Measurements from ENCODE around the gene MSI2. TPM values are rescaled to one million over a fixed set of nuclear protein-coding genes. Genes with fewer than 3 reads are reported as not detected.
A peak's percentile ranks its signal among the peaks of the same experiment; 100 is the strongest.

Gene MSI2
- total RNA-seq, 1 donor from 2014 or later: 16.8 TPM

DNA sequence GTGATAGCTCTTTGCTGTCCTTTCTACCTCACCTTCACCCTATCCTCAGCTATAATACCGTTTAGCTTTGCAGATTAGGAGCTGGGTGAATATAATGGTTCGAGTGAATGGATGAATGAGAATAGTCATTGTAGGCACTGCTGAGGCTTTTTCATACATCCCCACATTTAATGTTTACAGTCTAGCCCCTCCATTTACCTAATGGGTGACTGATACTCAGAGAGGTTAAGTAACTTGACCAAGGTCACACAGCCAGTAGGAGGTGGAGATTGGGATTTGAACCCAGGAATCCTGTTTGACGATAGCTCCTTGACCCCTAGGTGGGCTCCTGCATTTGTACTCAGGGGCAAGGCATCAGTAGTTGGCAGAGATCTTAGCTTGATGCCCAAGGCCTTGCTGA, 293.1 kb downstream of the MSI2 start:
- no peak for DNase-seq

DNA sequence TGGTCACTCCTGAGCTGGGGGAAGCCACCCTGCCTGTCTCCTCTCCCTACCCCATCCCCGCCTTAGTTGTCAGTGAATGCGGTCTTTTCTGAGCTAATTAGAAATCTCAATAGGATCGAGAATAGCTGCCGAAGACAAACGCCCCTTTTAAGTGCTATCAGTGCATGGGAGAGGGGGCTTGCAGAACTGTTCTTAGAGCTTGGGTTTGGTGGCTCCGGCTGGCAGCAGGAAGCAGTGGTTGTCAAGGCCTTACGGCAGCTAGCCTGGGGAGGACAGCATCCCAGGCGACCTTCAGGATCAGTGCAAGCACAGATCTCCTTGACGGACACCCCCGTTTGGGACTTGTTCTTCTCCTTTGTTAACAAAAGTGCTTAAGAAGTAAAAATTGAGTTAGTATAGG, 293.7 kb downstream of the MSI2 start:
- no peak for DNase-seq

DNA sequence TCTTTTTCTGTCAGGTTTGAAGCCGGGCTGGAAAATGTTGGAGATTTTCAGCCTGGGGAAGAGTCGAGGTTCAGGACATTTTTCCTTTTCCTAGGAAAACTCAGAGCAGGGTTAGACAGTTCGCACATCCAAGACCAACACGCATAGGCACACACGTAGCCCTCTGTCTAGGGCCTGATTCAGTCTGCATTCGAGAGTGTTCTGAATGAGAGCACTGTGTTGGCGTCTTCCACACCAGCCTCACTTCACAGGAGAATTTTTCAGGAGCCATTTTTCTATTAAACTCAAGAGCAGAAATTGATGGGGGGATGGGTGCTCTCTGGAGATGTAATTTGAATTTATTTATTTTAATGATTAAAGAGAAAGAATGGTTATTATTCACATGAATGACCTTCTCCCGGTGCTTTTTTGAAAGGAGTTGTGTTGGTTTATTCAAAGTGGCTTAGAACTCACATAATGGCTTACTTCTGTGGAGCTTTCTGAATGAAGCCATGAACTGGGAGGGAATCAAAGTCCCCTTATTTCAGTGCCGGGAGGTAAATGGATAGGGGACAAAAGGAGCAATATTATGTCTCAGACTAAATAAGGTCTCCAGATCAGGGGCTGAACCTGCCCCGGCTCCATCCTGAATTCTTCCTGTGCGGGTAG, 294.5 kb downstream of the MSI2 start:
- DNase-seq: no peak

DNA sequence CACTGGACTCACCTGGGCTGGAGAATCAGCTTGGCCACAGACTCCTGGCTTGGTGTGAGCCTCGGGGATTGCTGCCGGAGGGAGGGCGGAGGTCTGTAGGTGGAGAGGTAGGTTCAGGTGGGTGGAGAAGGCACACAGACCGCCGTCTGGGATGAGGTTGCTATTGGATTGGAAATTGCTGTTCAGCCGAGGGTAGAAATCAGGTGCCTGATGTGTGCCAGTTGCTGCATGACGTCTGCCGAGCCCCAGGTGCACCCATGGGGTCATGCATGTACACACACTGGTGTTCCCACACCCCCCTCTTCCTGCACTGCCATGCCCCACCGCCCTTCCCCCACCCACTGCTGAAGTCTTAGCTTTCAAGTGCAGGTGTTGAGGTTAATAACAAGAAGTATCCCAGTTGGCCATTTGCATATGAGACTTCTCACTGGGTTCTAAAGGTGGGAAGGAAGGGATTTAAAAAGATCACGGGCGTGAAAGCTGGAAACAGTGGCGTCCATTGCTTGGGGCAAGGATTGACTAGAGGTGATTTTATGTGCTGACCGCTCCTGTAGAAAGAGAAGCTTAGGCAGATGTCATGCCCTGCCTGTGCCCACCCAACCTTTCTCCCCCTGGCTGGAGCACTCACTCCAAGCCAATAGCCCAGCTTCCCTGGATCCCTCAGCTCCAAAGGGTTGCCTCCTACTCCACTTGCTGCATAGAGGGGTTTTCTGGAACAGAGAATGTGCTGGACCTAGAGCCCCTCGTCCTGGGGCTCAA, 295.2 kb downstream of the MSI2 start:
- DNase-seq: no peak

DNA sequence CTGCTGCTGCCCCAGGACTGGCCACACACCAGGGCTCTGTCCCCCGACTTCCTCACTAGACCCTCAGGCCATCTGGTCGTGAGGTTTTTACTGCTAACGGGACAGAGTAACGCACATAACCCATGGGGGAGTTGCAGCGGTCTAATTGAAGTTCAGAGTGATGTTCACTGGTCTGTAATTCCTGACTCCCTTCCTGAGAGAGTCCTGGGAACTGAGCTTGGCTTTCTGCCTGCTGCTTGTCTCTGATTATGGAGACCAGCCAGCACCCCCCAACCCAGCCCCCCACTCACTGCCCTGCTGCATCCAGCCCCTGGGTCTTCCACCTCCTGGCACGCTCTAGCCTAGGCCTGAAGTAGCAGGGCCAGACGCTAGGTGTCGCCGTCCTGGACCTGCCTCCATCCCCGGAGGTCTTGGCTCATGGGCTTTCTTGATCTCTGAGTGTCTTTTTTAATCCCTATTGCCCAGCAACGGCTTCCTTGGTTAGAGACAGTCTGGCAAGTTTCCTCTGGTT, 295.8 kb downstream of the MSI2 start:
- peak; percentile 49 for DNase-seq

DNA sequence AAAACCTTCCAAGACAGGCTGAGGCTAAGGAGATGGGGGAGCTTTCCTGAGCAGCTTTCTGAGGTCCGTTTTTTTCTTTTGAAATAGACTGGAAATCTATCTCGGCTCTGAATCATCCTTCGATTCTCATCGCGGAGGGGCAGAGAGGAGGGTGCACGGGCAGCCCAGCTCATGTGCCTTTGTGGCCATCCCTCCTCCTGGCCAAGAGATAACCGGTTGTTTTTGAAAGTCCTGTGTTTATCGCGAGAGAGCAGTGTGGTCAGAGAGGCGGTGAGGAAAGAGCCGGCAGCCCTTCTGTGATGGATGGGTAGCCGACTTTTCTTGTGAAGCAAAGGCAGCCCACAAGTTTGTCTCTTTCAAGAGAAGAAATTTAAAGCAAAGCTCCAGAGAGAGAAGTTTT, 297.2 kb downstream of the MSI2 start:
- DNase-seq: no peak

DNA sequence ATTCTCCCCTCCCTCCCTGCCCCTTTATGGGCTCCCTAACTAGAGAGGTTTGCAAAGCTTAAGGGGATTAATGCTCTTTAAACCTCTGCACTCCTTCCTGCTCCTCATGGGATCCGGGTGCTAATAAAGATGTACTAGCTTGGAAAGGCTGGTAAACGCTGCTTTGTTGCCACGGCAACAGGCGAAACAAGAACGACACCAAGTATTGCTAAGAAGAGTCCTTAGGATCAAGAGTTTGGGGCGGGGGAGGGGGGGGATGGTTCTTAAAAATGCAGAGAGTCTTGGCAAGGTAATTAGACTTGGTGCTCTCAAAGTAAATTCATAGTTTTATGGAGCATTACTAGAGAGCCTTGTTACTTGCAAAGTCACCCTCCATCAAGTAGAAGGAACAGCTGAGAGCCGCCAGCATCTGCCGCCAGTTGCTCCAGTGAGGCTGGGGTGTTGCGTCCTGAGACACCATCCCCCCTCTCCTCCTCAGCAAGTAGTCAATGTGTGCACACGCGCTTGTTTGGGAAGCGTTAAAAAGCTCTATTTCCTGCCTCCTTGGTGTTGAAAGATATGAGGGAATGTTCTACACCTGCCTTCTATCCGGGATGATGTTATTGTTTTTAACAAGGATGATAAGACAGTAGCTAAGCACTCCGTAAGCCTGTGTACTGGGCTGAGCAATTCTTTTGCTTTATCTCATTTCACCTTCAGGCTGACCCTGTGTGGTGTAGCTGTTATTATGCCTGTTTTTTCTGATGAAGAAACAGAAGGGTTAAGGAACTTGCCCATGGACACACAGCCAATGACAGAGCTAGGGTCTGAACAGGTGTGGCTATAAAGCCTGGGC, 297.9 kb downstream of the MSI2 start:
- peak; percentile 15 for DNase-seq

DNA sequence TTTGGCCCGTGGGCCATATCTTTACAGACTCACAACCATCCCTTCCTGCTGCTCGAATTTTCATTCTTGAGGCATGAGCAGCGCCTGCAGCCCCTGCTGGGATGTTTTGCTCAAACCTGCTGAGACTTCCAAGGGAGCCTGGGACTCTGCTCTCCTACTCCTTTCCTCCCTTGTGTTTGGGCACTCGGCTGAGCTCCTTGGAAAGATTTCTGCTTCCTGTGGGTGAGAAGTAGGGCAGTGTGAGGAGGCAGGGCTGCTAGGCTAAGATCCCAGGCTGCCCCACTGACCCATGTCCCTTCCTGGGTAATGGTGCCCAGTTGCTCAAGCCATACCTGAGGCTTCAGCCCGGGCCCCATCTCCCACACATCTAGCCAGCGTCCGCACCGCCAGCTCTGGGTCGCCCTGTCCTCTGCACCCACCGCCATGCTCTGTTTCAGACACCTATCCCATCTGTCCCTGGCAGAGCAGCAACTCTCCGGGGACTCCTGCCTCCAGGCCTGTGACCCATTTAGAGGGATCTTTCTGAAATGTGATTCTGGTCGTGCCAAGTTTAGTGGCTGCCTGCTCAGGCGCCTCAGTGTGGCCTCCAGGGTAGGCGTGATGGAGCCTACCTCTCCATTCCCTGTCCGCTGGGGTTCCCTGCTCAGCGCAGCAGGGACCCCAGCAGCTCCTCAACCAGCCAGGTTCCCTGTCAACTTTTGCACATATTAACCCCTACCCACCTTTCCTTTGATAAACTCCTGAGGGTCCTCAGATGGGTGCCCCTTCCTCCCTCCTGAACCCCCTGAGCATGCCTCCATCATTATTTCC, 298.7 kb downstream of the MSI2 start:
- DNase-seq: no peak

DNA sequence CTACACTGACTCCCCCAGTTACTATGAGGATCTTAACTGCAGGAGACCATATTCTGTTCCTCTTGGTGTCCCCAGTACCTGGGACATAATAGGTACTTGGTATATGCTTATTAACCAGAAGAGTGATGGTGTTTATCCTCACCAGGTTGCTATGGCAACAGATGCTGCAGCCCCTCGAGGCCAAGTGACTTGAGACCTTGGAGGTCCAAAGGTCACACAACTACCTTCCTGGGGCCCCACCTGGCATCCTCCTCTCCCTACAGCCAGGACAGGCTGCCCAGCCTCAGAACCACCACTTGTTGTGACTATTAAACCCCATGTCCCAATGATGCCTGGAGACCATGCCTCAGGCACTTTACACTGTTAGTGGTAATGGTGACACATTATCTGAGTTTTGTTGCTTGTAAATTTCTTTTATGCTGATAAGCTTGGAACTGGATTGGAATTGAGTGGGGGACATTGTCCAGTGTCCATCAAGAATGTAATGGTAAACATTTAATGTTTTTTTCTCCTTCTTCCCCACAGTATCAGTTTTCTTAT, 299.4 kb downstream of the MSI2 start:
- no peak for DNase-seq

DNA sequence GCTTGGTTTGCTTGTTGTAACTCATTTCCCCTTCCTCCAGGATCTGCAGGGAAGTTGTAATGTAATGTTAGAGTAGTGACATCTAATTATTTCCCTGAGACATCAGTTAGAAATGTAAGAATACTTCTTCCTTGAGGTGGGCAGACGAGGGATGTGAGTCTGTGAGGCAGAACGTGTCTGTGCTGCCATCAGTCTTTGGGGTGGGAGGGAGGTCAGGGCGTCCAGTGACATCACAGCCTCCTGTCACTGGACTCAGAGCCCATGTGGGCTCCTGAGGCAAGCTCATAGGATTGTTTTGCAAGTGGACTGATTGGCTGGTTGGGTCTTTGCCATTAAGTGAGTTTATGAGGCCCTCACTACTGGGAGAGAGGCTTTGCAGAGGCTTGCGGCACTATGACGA, 300.0 kb downstream of the MSI2 start:
- no peak for DNase-seq

DNA sequence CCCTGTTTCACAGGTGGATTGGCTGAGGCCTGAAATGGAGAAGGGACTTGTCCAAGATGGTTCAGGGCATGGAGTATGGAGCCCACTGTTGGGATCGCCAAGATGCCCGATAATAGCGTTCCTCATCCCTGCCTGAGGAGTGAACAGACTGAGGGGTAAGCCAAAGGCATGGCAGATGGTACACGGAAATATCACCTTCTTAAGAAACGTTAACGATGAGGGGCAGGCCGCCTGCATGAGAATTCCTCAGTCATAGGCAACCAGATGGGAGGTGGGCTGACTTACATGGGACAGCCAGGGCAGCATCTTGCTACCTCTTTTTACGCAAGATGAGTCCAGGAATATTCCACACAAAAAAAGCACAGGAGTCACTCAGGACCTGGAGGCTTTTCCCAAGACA, 300.7 kb downstream of the MSI2 start:
- no peak for DNase-seq

DNA sequence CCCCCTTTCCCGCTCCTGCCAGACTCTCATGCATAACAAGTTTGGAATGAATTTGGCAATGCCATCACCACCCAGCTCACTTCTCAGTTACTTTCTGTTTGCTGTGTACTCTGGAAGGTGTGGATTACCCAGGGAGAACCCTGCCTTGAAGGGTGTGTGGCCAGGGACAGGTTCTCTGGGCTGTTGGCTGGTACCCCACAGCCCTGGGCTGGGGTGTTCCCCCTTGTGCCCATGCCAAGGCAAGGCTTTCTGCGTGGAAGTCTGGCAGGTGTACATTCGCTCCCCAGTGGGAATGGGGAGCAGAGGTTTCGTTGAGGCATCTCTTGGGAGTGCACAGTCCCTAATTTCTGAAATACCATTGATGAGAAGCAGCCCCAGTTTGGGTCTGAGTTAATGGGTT, 301.1 kb downstream of the MSI2 start:
- no peak for DNase-seq

DNA sequence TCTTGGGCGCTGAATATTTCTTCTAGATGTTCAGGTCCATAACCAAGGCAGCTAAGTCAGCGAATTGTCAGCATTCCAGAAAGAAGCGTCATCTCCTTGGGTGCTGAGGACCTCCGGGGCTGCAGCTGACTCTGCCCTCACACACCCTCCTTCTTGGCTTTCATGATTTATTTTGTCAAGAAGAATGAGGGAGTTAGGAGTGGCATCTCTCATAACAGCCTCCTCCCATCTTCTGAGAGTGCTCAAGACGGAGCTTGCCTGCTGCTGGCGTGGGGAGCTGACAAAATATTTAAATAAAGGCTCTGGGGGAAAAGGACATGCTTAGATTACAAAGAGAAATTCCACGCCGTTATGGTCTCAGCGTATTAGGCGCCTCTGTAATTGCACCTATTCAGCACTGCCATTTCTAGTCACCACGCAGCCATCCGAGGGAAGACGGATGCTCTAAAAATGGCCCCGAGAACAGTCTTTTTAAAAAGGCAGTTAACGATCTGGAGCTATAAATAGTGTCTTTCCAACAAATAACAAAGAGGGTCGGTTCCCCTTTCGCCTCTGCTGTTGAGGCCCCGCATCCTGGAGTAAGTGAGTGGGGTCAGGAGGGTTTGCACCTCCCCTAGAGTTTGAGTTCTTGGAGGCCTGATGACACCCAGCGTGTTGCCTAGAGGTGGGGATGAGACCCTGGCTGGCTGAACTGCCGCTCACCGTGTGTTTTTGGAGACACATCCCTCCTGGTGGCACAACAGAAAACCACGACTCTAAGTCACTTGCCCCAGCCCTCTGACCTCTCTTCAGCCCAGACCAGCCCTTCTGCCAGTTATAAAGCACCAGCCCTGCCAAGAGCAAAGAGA, 301.7 kb downstream of the MSI2 start:
- no peak for DNase-seq

DNA sequence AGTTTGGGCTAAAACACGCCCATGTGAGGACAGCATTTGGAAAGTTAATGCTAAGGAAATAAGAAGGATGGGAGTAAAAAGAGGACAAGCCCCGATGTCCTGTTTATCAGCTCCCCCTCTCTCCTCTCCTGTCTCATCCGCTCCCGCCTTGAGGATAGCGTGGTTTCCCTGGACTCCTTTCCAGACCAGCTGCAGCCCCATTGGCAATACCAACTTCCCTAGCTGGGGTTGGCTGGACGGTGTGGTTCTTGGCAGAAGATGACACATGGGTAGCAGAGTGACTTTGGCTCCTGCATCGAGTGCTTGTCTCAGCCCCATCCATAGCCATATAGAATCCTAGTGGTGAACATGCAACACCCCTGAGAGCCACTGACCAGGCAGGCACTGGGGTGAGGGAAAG, 302.9 kb downstream of the MSI2 start:
- DNase-seq: no peak

DNA sequence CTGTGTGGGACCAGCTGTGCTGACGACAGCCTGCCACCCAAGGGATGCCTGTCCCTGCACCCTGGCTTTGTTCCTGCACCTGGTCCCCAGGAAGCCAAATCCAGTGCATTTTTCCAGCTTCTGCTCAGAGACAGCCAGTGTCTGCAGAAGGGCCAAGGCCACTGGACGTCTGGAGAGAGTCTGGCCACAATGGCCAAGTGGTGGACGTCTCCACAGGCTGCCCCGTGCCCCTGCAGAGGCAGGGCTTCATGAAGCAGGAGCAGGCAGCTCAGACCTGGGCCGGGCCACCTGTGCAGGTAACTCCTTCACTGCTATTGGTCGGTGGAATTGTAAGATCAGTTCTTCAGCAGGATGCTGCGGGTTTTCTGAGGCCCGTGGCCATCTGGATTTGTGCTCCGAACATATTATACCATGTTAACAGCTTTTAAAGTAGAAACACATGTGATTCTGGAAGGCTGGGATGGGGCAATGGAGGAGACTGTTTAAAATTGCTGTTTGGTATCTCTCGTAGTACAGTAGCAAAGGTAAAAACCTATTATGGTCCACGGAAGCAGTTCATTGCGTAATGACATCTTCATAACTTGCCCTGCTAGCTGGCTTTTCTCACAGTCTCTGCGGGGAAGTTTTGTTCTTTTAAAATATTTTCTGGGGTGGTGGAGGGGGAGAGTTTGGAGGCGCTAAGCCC, 303.5 kb downstream of the MSI2 start:
- no peak for DNase-seq

DNA sequence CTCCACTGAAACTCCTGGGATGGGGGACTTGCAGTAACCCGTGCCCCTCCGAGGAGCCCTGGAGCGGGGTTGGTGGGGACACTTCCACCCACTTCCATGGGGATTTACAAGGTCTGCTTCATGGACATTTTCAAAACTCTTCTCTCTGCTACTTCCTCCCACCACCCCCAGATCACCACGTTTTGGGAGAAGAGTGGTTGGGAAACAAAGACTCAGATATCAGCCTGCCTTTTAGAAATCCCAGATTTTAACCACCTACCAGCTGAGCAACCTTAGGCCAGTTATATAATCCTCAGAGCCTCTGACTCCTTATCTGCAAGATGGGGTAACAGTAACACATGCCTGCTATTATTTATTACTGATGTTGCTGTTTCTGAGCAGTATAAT, 304.0 kb downstream of the MSI2 start:
- no peak for DNase-seq

DNA sequence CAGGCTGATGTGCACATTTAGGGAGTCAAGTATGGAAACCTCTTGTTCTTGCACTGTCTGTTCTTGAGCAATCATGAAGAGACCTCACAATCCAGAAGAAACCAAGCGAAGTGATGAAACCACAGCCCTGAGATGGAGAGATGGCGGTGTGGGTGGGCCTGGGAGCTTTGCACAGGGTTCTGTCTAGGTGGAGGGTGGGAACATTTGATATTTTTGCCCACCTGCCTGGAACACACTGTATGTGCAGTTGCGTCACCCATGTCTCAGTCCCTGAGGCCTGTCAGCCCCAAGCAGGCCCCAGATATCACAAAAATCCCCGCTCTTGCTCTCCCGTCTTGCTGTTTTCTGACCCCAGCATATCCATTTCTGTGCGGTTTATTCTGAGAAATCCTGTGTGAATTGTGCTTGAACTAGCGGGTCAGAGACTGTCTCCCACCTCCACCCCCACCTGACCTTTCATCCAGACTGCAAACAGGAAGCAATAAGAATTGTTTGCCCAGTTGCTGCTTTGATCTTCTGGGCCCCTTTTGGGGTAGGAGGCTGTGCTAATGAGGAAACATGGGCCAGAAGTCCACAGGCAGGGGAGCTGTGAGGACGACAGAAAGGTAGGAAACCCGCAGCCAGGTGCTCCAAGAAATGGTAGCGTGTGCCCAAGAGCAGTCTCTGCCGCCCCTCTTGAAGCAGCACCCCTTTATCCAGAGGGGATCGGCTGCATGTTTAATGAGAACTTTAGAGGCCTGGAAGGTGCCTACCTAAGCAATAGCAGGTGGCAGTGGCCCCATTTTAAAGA, 304.9 kb downstream of the MSI2 start:
- no peak for DNase-seq

DNA sequence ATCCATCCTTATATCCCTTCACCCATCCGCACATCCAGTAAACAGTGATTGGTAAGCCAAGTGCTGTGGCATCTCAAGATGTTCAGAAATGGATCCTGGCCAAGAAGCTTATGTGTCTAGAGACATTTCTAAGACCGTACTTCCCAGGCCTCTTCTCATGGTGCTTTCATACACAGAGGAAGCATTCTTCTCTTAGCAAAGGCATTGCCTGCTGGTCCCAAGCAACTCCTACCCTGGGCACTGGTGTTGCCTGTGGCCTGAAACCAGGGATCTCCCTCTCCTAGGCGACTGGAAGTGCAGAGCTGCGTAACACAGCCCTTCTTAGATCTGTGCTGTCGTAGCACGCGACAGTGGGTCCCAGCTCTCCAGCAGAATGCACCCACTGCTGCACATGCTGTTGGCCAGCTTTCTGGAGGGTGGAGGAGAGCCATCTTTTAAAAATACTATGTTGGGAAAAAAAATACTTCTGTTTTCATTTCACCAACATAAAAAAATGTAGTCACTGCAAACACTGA, 305.9 kb downstream of the MSI2 start:
- no peak for DNase-seq

DNA sequence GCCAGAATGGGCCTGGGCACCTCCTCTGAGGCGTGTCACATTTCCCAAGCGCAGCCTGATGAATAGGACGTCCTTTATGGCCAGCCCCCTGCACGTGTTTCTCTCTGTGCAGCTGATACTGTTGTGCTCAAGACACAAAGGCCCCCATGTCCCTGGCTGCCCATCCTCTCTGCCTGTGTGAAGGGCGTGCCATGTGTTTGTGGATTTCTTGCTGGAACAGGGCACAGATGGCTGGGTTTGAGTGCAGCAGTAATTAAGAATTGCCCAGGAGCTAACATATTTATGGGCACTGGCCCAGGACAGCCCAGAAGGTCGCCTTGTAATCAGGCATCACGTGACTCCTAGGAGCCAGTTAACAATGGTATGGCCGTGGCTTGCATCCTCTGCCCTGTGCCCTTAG, 307.6 kb downstream of the MSI2 start:
- no peak for DNase-seq

DNA sequence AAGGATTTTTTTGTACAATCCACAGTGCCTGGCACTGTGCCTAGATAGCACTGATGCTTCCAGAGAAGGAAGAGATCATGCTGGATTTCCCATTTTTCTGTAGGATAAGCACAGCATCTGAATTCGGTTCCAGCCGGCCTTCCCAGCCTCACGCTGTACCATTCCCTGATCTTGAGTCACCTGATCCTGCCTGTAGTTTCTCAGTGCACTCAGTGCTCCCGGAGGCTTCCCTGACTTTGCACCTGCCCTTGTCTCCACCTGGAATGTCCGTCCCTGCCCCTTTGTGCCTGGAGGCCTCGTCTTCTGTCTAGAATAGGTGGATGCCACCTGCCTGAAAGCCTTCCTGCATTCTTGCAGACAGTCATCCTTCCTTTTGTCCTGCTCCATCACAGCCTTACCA, 308.9 kb downstream of the MSI2 start:
- no peak for DNase-seq

Data from dermis blood vessel endothelial cell (primary cell).